Memory B cell (primary cell): ENCODE data around the gene ADCY3.

Source experiments
- ATAC-seq: fragments of 150-1000 bp; cut with Tn5 transposase; 2 replicates; pipeline ENCODE4 v1.10.0; 2021; ENCODE audit warnings: low read depth, mild to moderate bottlenecking, moderate library complexity
- DNase-seq, 2 donors: peaks; one replicate each; pipeline ENCODE4 v3.0.0; 2022; ENCODE audit warnings: low spot score in 2 of 2
- H3K27ac Mint-ChIP-seq: one replicate; pipeline ENCODE4 v1.8.0; 2022; ENCODE audit warnings: mild to moderate bottlenecking, moderate library complexity, mixed read lengths
- H3K27me3 Mint-ChIP-seq: one replicate; pipeline ENCODE4 v1.8.0; 2022; ENCODE audit warnings: mixed read lengths
- H3K36me3 Mint-ChIP-seq: one replicate; pipeline ENCODE4 v1.8.0; 2022; ENCODE audit warnings: mild to moderate bottlenecking, mixed read lengths
- H3K4me1 Mint-ChIP-seq: one replicate; pipeline ENCODE4 v1.8.0; 2022; ENCODE audit warnings: mixed read lengths
- H3K4me3 Mint-ChIP-seq: one replicate; pipeline ENCODE4 v1.8.0; 2022; ENCODE audit warnings: mild to moderate bottlenecking, moderate library complexity, mixed read lengths
- H3K9me3 Mint-ChIP-seq: one replicate; pipeline ENCODE4 v1.8.0; 2022; ENCODE audit warnings: mixed read lengths

Gene ADCY3

GRCh38 chr2:24886126-24886501, 33.9 kb downstream of the ADCY3 start:
- H3K27me3 Mint-ChIP-seq: no peaks in the 10 kb centered on the region
- DNase-seq: no peak
- peaks cover 43% of the 10 kb centered on the region for H3K4me1 Mint-ChIP-seq
- H3K9me3 Mint-ChIP-seq: no peaks in the 10 kb centered on the region
- H3K4me3 Mint-ChIP-seq: peak overlapping the region; percentile 92
- peaks cover 2% of the 10 kb centered on the region for H3K36me3 Mint-ChIP-seq
- no peak for ATAC-seq
- peak overlapping the region; percentile 99 for H3K27ac Mint-ChIP-seq

- peak in 1 of 2 donors; percentile 32 for DNase-seq
- H3K27ac Mint-ChIP-seq: peak overlapping the region; percentile 99
- H3K27me3 Mint-ChIP-seq: no peaks in the 10 kb centered on the region
- peaks cover 2% of the 10 kb centered on the region for H3K36me3 Mint-ChIP-seq
- peaks cover 45% of the 10 kb centered on the region for H3K4me1 Mint-ChIP-seq
- ATAC-seq: peak; percentile 54
- peak overlapping the region; percentile 92 for H3K4me3 Mint-ChIP-seq
- no peaks in the 10 kb centered on the region for H3K9me3 Mint-ChIP-seq
Measured at GRCh38 chr2:24885221-24886125, 34.6 kb downstream of the ADCY3 start.

- Mint-ChIP-seq H3K4me3 (peak overlapping the region; percentile 24), H3K27ac (peak overlapping the region; percentile 56), H3K9me3 (no peaks in the 10 kb centered on the region), H3K27me3 (no peaks in the 10 kb centered on the region), H3K36me3 (peaks cover 2% of the 10 kb centered on the region), H3K4me1 (peaks cover 48% of the 10 kb centered on the region)
- DNase-seq (no peak), ATAC-seq (no peak)
Measured at GRCh38 chr2:24883946-24884345, 36.1 kb downstream of the ADCY3 start.

- H3K27me3 Mint-ChIP-seq: no peaks in the 10 kb centered on the region
- H3K27ac Mint-ChIP-seq: no peak overlapping the region
- no peak overlapping the region for H3K4me3 Mint-ChIP-seq
- no peaks in the 10 kb centered on the region for H3K9me3 Mint-ChIP-seq
- H3K36me3 Mint-ChIP-seq: peaks cover 4% of the 10 kb centered on the region
- no peak for DNase-seq
- H3K4me1 Mint-ChIP-seq: peaks cover 46% of the 10 kb centered on the region
- peak; percentile 17 for ATAC-seq
Measured at GRCh38 chr2:24881623-24882022, 38.4 kb downstream of the ADCY3 start.

- DNase-seq (no peak), ATAC-seq (no peak)
- peaks cover 4% of the 10 kb centered on the region for H3K36me3 Mint-ChIP-seq
- H3K4me1 Mint-ChIP-seq: peaks cover 42% of the 10 kb centered on the region
- H3K9me3 Mint-ChIP-seq: no peaks in the 10 kb centered on the region
- H3K27me3 Mint-ChIP-seq: no peaks in the 10 kb centered on the region
- H3K27ac Mint-ChIP-seq: no peak overlapping the region
- H3K4me3 Mint-ChIP-seq: no peak overlapping the region
Measured at GRCh38 chr2:24881158-24881557, 38.9 kb downstream of the ADCY3 start.

GRCh38 chr2:24878341-24878740, 41.7 kb downstream of the ADCY3 start:
- H3K9me3 Mint-ChIP-seq: no peaks in the 10 kb centered on the region
- peaks cover 26% of the 10 kb centered on the region for H3K4me1 Mint-ChIP-seq

GRCh38 chr2:24877646-24878045, 42.4 kb downstream of the ADCY3 start:
- Mint-ChIP-seq H3K36me3 (peaks cover 4% of the 10 kb centered on the region), H3K4me3 (no peak overlapping the region), H3K9me3 (no peaks in the 10 kb centered on the region), H3K4me1 (peaks cover 24% of the 10 kb centered on the region), H3K27ac (peak overlapping the region; percentile 46), H3K27me3 (no peaks in the 10 kb centered on the region)
- DNase-seq (no peak), ATAC-seq (no peak)

More at GRCh38 chr2:24878341-24878740, 41.7 kb downstream of the ADCY3 start:
- Mint-ChIP-seq H3K36me3 (peaks cover 4% of the 10 kb centered on the region), H3K27ac (no peak overlapping the region), H3K27me3 (no peaks in the 10 kb centered on the region), H3K4me3 (no peak overlapping the region)
- no peak for DNase-seq
- ATAC-seq: no peak

GRCh38 chr2:24877067-24877466, 43.0 kb downstream of the ADCY3 start:
- H3K4me3 Mint-ChIP-seq: no peak overlapping the region
- H3K27me3 Mint-ChIP-seq: no peaks in the 10 kb centered on the region
- ATAC-seq (no peak), DNase-seq (no peak)
- H3K36me3 Mint-ChIP-seq: peaks cover 4% of the 10 kb centered on the region
- H3K27ac Mint-ChIP-seq: peak overlapping the region; percentile 46
- H3K9me3 Mint-ChIP-seq: no peaks in the 10 kb centered on the region
- peaks cover 23% of the 10 kb centered on the region for H3K4me1 Mint-ChIP-seq

- ATAC-seq: no peak
- DNase-seq: no peak
- Mint-ChIP-seq H3K4me1 (peaks cover 13% of the 10 kb centered on the region), H3K27me3 (no peaks in the 10 kb centered on the region), H3K4me3 (no peak overlapping the region), H3K9me3 (no peaks in the 10 kb centered on the region), H3K36me3 (peaks cover 6% of the 10 kb centered on the region), H3K27ac (no peak overlapping the region)
Measured at GRCh38 chr2:24875901-24876300, 44.1 kb downstream of the ADCY3 start.

- DNase-seq (no peak), ATAC-seq (no peak)
- H3K9me3 Mint-ChIP-seq: no peaks in the 10 kb centered on the region
- H3K27ac Mint-ChIP-seq: no peak overlapping the region
- no peaks in the 10 kb centered on the region for H3K27me3 Mint-ChIP-seq
- H3K4me3 Mint-ChIP-seq: no peak overlapping the region
- H3K4me1 Mint-ChIP-seq: peaks cover 11% of the 10 kb centered on the region
- peaks cover 8% of the 10 kb centered on the region for H3K36me3 Mint-ChIP-seq
Measured at GRCh38 chr2:24875272-24875671, 44.8 kb downstream of the ADCY3 start.

- no peak overlapping the region for H3K4me3 Mint-ChIP-seq
- no peak for DNase-seq
- H3K4me1 Mint-ChIP-seq: peaks cover 9% of the 10 kb centered on the region
- H3K36me3 Mint-ChIP-seq: peaks cover 8% of the 10 kb centered on the region
- no peak for ATAC-seq
- H3K27ac Mint-ChIP-seq: no peak overlapping the region
- no peaks in the 10 kb centered on the region for H3K27me3 Mint-ChIP-seq
- H3K9me3 Mint-ChIP-seq: no peaks in the 10 kb centered on the region
Measured at GRCh38 chr2:24874035-24874434, 46.0 kb downstream of the ADCY3 start.

- no peak overlapping the region for H3K27ac Mint-ChIP-seq
- no peaks in the 10 kb centered on the region for H3K9me3 Mint-ChIP-seq
- no peaks in the 10 kb centered on the region for H3K27me3 Mint-ChIP-seq
- peaks cover 8% of the 10 kb centered on the region for H3K36me3 Mint-ChIP-seq
- ATAC-seq (no peak), DNase-seq (no peak)
- H3K4me3 Mint-ChIP-seq: no peak overlapping the region
- H3K4me1 Mint-ChIP-seq: peaks cover 9% of the 10 kb centered on the region
Measured at GRCh38 chr2:24873619-24874018, 46.4 kb downstream of the ADCY3 start.

GRCh38 chr2:24872344-24873115, 47.5 kb downstream of the ADCY3 start:
- H3K4me1 Mint-ChIP-seq: peaks cover 9% of the 10 kb centered on the region
- no peak overlapping the region for H3K27ac Mint-ChIP-seq
- ATAC-seq: no peak
- H3K4me3 Mint-ChIP-seq: no peak overlapping the region
- DNase-seq: no peak
- peaks cover 8% of the 10 kb centered on the region for H3K36me3 Mint-ChIP-seq
- no peaks in the 10 kb centered on the region for H3K27me3 Mint-ChIP-seq
- peaks cover under 1% of the 10 kb centered on the region for H3K9me3 Mint-ChIP-seq

- no peaks in the 10 kb centered on the region for H3K27me3 Mint-ChIP-seq
- H3K27ac Mint-ChIP-seq: no peak overlapping the region
- H3K4me1 Mint-ChIP-seq: peaks cover 4% of the 10 kb centered on the region
- no peak for ATAC-seq
- peaks cover 2% of the 10 kb centered on the region for H3K9me3 Mint-ChIP-seq
- DNase-seq: no peak
- H3K36me3 Mint-ChIP-seq: peaks cover 10% of the 10 kb centered on the region
- H3K4me3 Mint-ChIP-seq: no peak overlapping the region
Measured at GRCh38 chr2:24871852-24872333, 48.1 kb downstream of the ADCY3 start.
